Prostate gland (tissue), 2 donors: ENCODE results near the gene HK1.

ENCODE experiments used
- CTCF ChIP-seq, 4 experiments: fragments of 200-600 bp in 2 of 4; fragments of 450-650 bp in 2 of 4; sonication (generic) in 2 of 4; IDR thresholded peaks; 1 replicate in 3 of 4; 2 replicates in 1 of 4; pipeline ENCODE4 v1.5.1; 2016 to 2019; ENCODE audit warnings: antibody characterized with exemption in 4 of 4, mild to moderate bottlenecking in 2 of 4, moderate library complexity in 2 of 4
- POLR2A ChIP-seq: fragments of 450-650 bp; IDR thresholded peaks from one replicate; pipeline ENCODE4 v1.6.1; 2016; ENCODE audit warnings: antibody characterized with exemption, mild to moderate bottlenecking
- POLR2AphosphoS5 ChIP-seq: sonication (generic); formaldehyde crosslinking; IDR thresholded peaks from one replicate; pipeline ENCODE4 v1.6.1; 2017; ENCODE audit warnings: antibody characterized with exemption

DNA sequence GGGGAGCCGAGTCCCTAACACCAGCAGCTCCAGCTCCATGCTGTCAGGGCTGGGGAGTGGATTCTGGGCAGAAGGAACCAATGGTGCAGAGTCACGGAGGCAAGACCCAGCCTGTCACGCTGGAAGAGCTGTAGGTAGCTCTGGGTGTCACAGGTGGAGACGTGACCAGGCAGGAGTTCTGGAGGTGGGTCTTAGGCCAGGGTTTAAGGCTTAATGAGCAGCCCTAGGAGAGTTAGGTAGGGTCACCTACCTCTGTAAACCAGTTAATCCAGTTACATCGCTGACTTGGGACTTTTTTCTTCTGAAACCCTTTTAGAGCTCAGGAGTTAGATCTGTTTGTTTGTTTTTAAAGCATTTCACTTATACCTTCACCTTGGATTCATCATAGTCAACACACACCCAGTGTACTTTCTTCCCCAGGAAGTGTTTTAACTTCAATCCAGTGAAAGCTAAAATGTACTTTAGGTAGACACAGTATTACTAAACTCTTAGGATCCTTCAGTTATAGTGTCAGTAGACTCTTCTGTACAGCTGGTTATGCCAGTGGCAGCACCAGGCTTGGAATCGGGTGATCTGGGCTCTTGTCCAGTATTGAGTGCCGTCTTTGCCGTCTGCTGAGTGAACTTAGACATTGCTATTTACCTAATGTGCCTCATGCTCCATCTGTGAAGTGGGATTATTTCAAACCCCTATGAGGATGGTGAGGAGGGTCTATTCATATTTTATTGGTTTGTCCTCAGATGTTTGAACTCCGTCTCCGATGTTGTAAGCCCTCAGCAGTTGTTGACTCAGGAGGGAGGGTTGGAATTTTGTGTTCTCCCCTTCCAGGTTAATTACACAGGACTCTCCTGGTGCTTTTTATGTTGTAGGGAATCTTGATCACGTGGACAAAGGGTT lies 107.4 kb downstream of the HK1 start:
- TF ChIP-seq CTCF (IDR thresholded peaks at IDR 0.05): no peak
- peak; percentile 15 for TF ChIP-seq POLR2A
- TF ChIP-seq POLR2AphosphoS5: peak; percentile 63
